ENCODE results near the gene SYCP2L. TPM values are rescaled to one million over a fixed set of nuclear protein-coding genes. Genes with fewer than 3 reads are reported as not detected.
A peak's percentile ranks its signal among the peaks of the same experiment; 100 is the strongest.

The SYCP2L gene
- polyA plus RNA-seq, 2 of the 4 experiments (the other 2 are of a cell fraction), result 2.6 to 13.5 TPM

DNA sequence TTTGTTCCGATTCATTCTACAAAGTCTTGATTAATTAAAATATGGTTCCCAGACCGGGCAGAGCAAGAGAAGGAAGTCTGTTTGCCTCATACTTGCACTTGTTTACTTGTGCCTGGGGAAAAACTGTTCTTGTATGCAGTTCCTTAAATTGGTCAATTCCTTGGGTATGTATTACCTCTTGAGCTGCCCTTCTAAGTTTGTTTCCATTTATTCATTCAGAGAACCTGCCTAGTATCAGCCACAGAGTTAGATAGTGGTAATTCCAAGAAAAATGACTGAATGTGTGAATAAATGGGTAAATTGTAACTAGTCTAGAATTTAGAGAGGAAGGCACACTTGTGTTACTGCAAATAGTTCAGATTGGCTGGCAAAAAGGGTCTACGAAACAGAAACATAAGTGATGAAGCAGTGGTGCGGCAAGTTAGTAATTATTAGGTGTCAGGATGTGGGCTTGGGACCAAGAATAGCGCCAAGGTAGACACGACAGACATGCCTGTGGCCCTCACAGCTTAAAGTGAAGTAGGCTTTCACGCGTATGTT, 48.0 kb upstream of the SYCP2L start:
- ChIA-PET CTCF (interaction anchor here (1.0 kb wide), 1 partner anchor 48 kb away, joined by 3 read pairs; the partner anchor contains the start of gene SYCP2L), POLR2A (no interaction called here)
- no peak for DNase-seq (ENCODE audit: low read depth in 1 of 2, low spot score in 1 of 2)
- Histone ChIP-seq H3K4me3 (peak overlapping the region; percentile 50), H3K27ac (peak overlapping the region in 1 of 2 experiments; percentile 69; a peak in 2 of 6 replicates), H3K9me3 (no peaks in the 10 kb centered on the region; the same call in 2 of the 3 replicates), H3K4me2 (peak overlapping the region; percentile 93), H3K4me1 (no peaks in the 10 kb centered on the region)
- WGBS (ENCODE audit: missing lambda C conversion rate), result 56% methylated on average over 8 of the region's 8 CpGs
- ATAC-seq, result peak; percentile 16 to 30; a peak in 3 of 6 replicates
- no peak for TF ChIP-seq TFCP2L1 (CRISPR knock-in tag; IDR thresholded peaks at IDR 0.05)
- FAIRE-seq, result no peak

DNA sequence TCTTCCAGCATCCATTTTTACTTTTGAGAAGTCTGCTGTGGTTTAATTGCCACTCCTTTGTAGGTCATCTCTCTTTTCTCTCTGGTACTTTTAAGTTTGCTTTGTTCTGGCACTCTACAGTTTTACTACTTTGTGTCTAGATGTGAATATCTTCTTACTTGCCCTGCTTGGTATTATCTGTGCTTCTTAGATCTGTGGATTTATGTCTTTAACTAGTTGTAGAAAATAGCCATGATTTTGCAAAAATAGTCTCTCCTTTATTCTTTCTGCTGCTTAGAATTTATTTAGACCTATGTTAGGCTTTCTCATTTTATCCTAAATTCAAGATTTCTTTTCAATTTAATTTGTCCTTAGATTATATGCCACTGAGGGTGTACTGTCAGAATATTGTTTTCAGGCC, 43.3 kb upstream of the SYCP2L start:
- ATAC-seq (no peak), FAIRE-seq (no peak), DNase-seq (ENCODE audit: low read depth in 1 of 2, low spot score in 1 of 2) (no peak)
- TF ChIP-seq KDM1A (IDR thresholded peaks at IDR 0.05; ENCODE audit: low read depth) (no peak), GATA3 (IDR thresholded peaks at IDR 0.05; ENCODE audit: borderline replicate concordance) (no peak), HEYL (CRISPR knock-in tag; IDR thresholded peaks at IDR 0.05) (no peak), ZNF302 (CRISPR knock-in tag; IDR thresholded peaks at IDR 0.05) (no peak), HOXB13 (CRISPR knock-in tag; IDR thresholded peaks at IDR 0.05; ENCODE audit: low read depth) (no peak)
- TF ChIP-seq, protein P1, sequence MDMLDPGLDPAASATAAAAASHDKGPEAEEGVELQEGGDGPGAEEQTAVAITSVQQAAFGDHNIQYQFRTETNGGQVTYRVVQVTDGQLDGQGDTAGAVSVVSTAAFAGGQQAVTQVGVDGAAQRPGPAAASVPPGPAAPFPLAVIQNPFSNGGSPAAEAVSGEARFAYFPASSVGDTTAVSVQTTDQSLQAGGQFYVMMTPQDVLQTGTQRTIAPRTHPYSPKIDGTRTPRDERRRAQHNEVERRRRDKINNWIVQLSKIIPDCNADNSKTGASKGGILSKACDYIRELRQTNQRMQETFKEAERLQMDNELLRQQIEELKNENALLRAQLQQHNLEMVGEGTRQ (IDR thresholded peaks at IDR 0.05), result no peak
- ChIA-PET POLR2A (no interaction called here), CTCF (no interaction called here)
- Histone ChIP-seq H3K27ac (no peak overlapping the region), H3K4me2 (no peak overlapping the region), H3K4me1 (no peaks in the 10 kb centered on the region), H3K4me3 (no peak overlapping the region), H3K9me3 (no peaks in the 10 kb centered on the region; the same call in 2 of the 3 replicates)

DNA sequence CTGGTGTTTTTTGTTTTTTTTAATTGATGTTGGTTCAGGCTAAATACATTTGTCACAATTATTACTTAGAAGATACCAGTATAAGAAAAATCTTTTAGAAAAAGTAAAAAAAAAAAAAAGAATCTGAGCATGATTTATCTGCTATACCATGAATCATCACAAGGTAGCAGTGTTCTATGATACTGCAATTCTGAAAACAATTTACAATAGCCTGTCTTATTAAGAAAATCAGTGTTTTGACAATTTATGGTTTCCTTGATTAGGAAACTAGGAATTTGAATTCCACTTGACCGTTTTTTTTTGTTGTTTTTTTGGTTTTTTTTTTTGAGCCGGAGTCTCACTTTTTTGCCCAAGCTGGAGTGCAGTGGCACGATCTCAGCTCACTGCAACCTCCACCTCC, 39.2 kb upstream of the SYCP2L start:
- ChIA-PET CTCF (interaction anchor here (0.6 to 1.6 kb wide), 4 partner anchors 10 to 67 kb away, joined by 3 to 5 read pairs (median 4); partner anchors contain the start of gene SYCP2L), POLR2A (interaction anchor here (0.6 to 1.2 kb wide), 2 partner anchors 39 to 229 kb away, joined by 4 read pairs; partner anchors contain the start of gene SYCP2L)
- FAIRE-seq (no peak), ATAC-seq (no peak), DNase-seq (ENCODE audit: low read depth in 1 of 2, low spot score in 1 of 2) (no peak)
- no peak for TF ChIP-seq CHD4 (IDR thresholded peaks at IDR 0.05; ENCODE audit: borderline replicate concordance)
- no peak for TF ChIP-seq RARB (CRISPR knock-in tag; IDR thresholded peaks at IDR 0.05)
- peak in 1 of 2 experiments; percentile 15; a peak in 1 of 5 replicates for TF ChIP-seq RAD21 (conservative IDR thresholded peaks at IDR 0.05 in 1 of 2, IDR thresholded peaks at IDR 0.05 in 1 of 2)
- TF ChIP-seq, protein P2, sequence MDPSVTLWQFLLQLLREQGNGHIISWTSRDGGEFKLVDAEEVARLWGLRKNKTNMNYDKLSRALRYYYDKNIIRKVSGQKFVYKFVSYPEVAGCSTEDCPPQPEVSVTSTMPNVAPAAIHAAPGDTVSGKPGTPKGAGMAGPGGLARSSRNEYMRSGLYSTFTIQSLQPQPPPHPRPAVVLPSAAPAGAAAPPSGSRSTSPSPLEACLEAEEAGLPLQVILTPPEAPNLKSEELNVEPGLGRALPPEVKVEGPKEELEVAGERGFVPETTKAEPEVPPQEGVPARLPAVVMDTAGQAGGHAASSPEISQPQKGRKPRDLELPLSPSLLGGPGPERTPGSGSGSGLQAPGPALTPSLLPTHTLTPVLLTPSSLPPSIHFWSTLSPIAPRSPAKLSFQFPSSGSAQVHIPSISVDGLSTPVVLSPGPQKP (IDR thresholded peaks at IDR 0.05; ENCODE audit: low read depth, low read length), result no peak
- TF ChIP-seq, protein P3, sequence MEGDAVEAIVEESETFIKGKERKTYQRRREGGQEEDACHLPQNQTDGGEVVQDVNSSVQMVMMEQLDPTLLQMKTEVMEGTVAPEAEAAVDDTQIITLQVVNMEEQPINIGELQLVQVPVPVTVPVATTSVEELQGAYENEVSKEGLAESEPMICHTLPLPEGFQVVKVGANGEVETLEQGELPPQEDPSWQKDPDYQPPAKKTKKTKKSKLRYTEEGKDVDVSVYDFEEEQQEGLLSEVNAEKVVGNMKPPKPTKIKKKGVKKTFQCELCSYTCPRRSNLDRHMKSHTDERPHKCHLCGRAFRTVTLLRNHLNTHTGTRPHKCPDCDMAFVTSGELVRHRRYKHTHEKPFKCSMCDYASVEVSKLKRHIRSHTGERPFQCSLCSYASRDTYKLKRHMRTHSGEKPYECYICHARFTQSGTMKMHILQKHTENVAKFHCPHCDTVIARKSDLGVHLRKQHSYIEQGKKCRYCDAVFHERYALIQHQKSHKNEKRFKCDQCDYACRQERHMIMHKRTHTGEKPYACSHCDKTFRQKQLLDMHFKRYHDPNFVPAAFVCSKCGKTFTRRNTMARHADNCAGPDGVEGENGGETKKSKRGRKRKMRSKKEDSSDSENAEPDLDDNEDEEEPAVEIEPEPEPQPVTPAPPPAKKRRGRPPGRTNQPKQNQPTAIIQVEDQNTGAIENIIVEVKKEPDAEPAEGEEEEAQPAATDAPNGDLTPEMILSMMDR (IDR thresholded peaks at IDR 0.05), result peak; percentile 29; the same call in 2 of the 3 replicates
- TF ChIP-seq SMC3 (IDR thresholded peaks at IDR 0.05), result 0 out of 3 replicates have a peak, but pooled peaks have one; percentile 12
- no peak for TF ChIP-seq HEYL (CRISPR knock-in tag; IDR thresholded peaks at IDR 0.05)
- H3K9me3 ChIP-seq, result no peaks in the 10 kb centered on the region; the same call in 2 of the 3 replicates
- WGBS (ENCODE audit: missing lambda C conversion rate), result 63% methylated on average over 3 of the region's 3 CpGs
- no peak overlapping the region for H3K4me2 ChIP-seq
- H3K4me1 ChIP-seq, result no peaks in the 10 kb centered on the region
- H3K4me3 ChIP-seq, result no peak overlapping the region
- H3K27ac ChIP-seq, result no peak overlapping the region

DNA sequence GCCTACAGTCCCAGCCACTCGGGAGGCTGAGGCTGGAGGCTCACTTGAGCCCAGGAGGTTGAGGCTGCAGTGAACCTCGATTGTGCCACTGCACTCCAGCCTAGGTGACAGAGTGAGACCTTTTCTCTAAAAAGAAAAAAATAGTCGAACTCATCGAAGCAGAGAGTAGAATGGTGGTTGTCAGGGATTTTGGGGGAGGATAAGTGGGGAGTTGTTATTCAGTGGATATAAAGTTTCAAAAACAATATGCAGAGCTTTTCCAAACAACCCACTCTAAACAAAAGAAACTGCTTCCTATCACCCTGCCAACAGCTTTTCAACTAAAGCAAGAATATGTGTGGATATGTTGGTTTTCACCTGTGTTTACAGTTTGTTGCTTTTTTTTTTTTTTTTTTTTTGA, 37.0 kb upstream of the SYCP2L start:
- no peak overlapping the region for H3K27ac ChIP-seq
- H3K9me3 ChIP-seq, result no peaks in the 10 kb centered on the region
- H3K4me1 ChIP-seq, result no peaks in the 10 kb centered on the region
- H3K4me3 ChIP-seq, result no peak overlapping the region
- ChIA-PET CTCF (interaction anchor here (0.7 kb wide), 1 partner anchor 19 kb away, joined by 3 read pairs; no protein-coding TSS in a partner anchor), POLR2A (no interaction called here)
- no peak for TF ChIP-seq JUN (IDR thresholded peaks at IDR 0.05)
- no peak for TF ChIP-seq NR3C1 (IDR thresholded peaks at IDR 0.05)
- TF ChIP-seq NPAS2 (CRISPR knock-in tag; IDR thresholded peaks at IDR 0.05; ENCODE audit: borderline replicate concordance), result no peak
- no peak for TF ChIP-seq CBX8 (IDR thresholded peaks at IDR 0.05)
- TF ChIP-seq NFE2L2 (conservative IDR thresholded peaks at IDR 0.05; ENCODE audit: low read length), result no peak
- TF ChIP-seq JUNB (IDR thresholded peaks at IDR 0.05), result no peak
- TF ChIP-seq, protein P2 (IDR thresholded peaks at IDR 0.05; ENCODE audit: low read depth, low read length), result no peak
- no peak for TF ChIP-seq RCOR1 (IDR thresholded peaks at IDR 0.05; ENCODE audit: low read depth, low read length)
- no peak for TF ChIP-seq RFX5 (IDR thresholded peaks at IDR 0.05)
- TF ChIP-seq, protein P4, sequence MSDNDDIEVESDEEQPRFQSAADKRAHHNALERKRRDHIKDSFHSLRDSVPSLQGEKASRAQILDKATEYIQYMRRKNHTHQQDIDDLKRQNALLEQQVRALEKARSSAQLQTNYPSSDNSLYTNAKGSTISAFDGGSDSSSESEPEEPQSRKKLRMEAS (IDR thresholded peaks at IDR 0.05), result no peak
- TF ChIP-seq, protein P1 (IDR thresholded peaks at IDR 0.05), result no peak
- no peak for FAIRE-seq
- ATAC-seq, result no peak
- DNase-seq (ENCODE audit: low read depth in 1 of 2, low spot score in 1 of 2), result no peak
- no peak overlapping the region for H3K4me2 ChIP-seq
- WGBS (ENCODE audit: missing lambda C conversion rate), result 52% methylated on average over 3 of the region's 4 CpGs

All from A549 (cell line).